ENCODE data around the gene OR2AJ1.

The OR2AJ1 gene

GRCh38 chr1:247962911-247963588 lies 38.4 kb downstream of the OR2AJ1 start:
- no peak for DNase-seq

GRCh38 chr1:247964933-247965332 lies 40.2 kb downstream of the OR2AJ1 start, which contains the start of gene OR2AK2:
TSS of gene OR2AK2 (plus strand) at chr1:247965233. CDS start at chr1:247965377, 144 bp downstream.
- no peak for DNase-seq

GRCh38 chr1:247966532-247967204 lies 42.0 kb downstream of the OR2AJ1 start:
- DNase-seq: no peak
